HepG2 (cell line): ENCODE data around the gene RNF38. TPM values are rescaled to one million over a fixed set of nuclear protein-coding genes. Genes with fewer than 3 reads are reported as not detected.
A peak's percentile ranks its signal among the peaks of the same experiment; 100 is the strongest.
"Not testable (repeated sequence)": the region's sequence is repeated elsewhere in the genome, so short reads cannot be mapped to it uniquely, and the experiment has no call there.

Experiments
- ATAC-seq: fragments of 200-7000 bp; cut with Tn5 transposase; 3 replicates; pipeline ENCODE4 v1.9.1; 2020; ENCODE audit warnings: mild to moderate bottlenecking, moderate library complexity
- BruUV-seq: library from RNA; stranded (reverse); fragments of 400-500 nt; replicated peaks from 2 replicates; lab custom pipeline; 2021; lab: Mats Ljungman, UMichigan
- CTCF ChIA-PET: fragments of 300-600 bp; formaldehyde crosslinking; extraction: SDS; loops from one replicate; lab custom pipeline; 2021; ENCODE audit warnings: low total read pairs, inconsistent platforms, low intra/inter-chr PET ratio; lab: Yijun Ruan, JAX
- POLR2A ChIA-PET: fragments of 350-600 bp; sonication (Branson Sonifier 250); formaldehyde crosslinking; loops from one replicate; lab custom pipeline; 2020; ENCODE audit warnings: antibody characterized with exemption, inconsistent platforms; lab: Yijun Ruan, JAX
- DNase-seq: peaks from one replicate; pipeline ENCODE4 v3.0.0-alpha.2; 2015; ENCODE audit warnings: low spot score
- FAIRE-seq: peaks from 3 replicates; lab custom pipeline; 2011; peaks lifted over from hg19 to GRCh38; lab: Jason Lieb, UNC
- H2AFZ ChIP-seq: one replicate; pipeline ENCODE4 v1.6.1; 2011; ENCODE audit warnings: low read length, inconsistent platforms
- H3K27ac ChIP-seq: fragments of 300-600 bp; 3 replicates; pipeline ENCODE4 v1.8.0; 2011; ENCODE audit warnings: mixed run types, mild to moderate bottlenecking, mixed read lengths, low read length, inconsistent platforms; ENCODE audit not compliant: insufficient read depth; ENCODE audit errors: extremely low read length
- H3K27me3 ChIP-seq, 2 experiments: fragments of 200-600 bp in 1 of 2; 2 replicates in 1 of 2; 3 replicates in 1 of 2; pipeline versions ENCODE4 v1.6.0 to v1.8.0; 2011; ENCODE audit warnings: low read length in 2 of 2, mild to moderate bottlenecking in 2 of 2, moderate library complexity in 2 of 2, inconsistent platforms in 1 of 2; ENCODE audit not compliant: insufficient read depth in 2 of 2, control insufficient read depth in 1 of 2
- H3K36me3 ChIP-seq, 2 experiments: fragments of 200-600 bp in 1 of 2; replicated peaks in 1 of 2; 2 replicates in 1 of 2; 3 replicates in 1 of 2; pipeline versions ENCODE4 v1.5.1 to v1.8.0; 2011; ENCODE audit warnings: low read length in 2 of 2, inconsistent platforms in 1 of 2; ENCODE audit not compliant: insufficient read depth in 2 of 2, control insufficient read depth in 1 of 2
- H3K4me1 ChIP-seq: 2 replicates; pipeline ENCODE4 v1.5.1; 2012; ENCODE audit warnings: low read length, inconsistent platforms; ENCODE audit not compliant: insufficient read depth
- H3K4me2 ChIP-seq: 2 replicates; pipeline ENCODE4 v1.6.0; 2011; ENCODE audit warnings: low read depth, low read length, inconsistent platforms
- H3K4me3 ChIP-seq, 3 experiments: fragments of 200-600 bp in 1 of 3; sonication (generic), shearing (Covaris generic) in 1 of 3; replicated peaks in 1 of 3; 2 replicates each; pipeline ENCODE4 v1.5.1; 2011 to 2016; ENCODE audit warnings: low read length in 3 of 3, inconsistent platforms in 2 of 3, low read depth in 2 of 3, mild to moderate bottlenecking in 2 of 3, control low read depth in 1 of 3, mixed read lengths in 1 of 3; ENCODE audit not compliant: insufficient read depth in 1 of 3
- H3K79me2 ChIP-seq: one replicate; pipeline ENCODE4 v1.6.1; 2011; ENCODE audit warnings: low read length, inconsistent platforms; ENCODE audit not compliant: insufficient read depth
- H3K9ac ChIP-seq: 2 replicates; pipeline ENCODE4 v1.6.0; 2011; ENCODE audit warnings: mild to moderate bottlenecking, low read depth, low read length, inconsistent platforms; ENCODE audit not compliant: insufficient read depth
- H3K9me3 ChIP-seq: 2 replicates; pipeline ENCODE4 v1.5.1; 2012; ENCODE audit warnings: mild to moderate bottlenecking, low read length
- H4K20me1 ChIP-seq: 2 replicates; pipeline ENCODE4 v1.6.0; 2011; ENCODE audit warnings: inconsistent platforms, mild to moderate bottlenecking, low read length, moderate library complexity; ENCODE audit not compliant: insufficient read depth
- CEBPB ChIP-seq: IDR thresholded peaks from 2 replicates; pipeline ENCODE4 v1.6.1; 2011; ENCODE audit warnings: low read depth, low read length, improper control_type of control experiment, borderline replicate concordance
- CEBPG ChIP-seq: IDR thresholded peaks from 2 replicates; pipeline ENCODE4 v1.6.1; 2016
- WGBS: methylation state at CpG from one replicate; pipeline ENCODE4 v1.1.6; 2017; ENCODE audit warnings: low lambda C conversion rate; 5-methylcytosine and 5-hydroxymethylcytosine counted together
- in situ Hi-C: cut with HindIII; loops from 2 replicates; pipeline ENCODE4 v1.10.0; 2017; ENCODE audit warnings: low pct_unique_long_range_greater_than_20kb; ENCODE audit not compliant: extremely low pct_ligation_motif_present
- intact Hi-C: fragments of 100-400 bp; cut with micrococcal nuclease; formaldehyde crosslinking; loops from one replicate; pipeline ENCODE4 v1.10.0; 2022; ENCODE audit not compliant: unreplicated experiment
- polyA plus RNA-seq, 8 experiments: library from polyadenylated mRNA; depleted of rRNA in 3 of 8; stranded (reverse) in 7 of 8; unstranded in 1 of 8; fragments of >200 nt; fragmentation: Illumina TruSeq in 4 of 8; extraction: Trizol in 4 of 8; gene quantifications; 2 replicates each; pipeline versions ENCODE4 v1.2.1 to v1.2.3, GENCODE V29; 2011 to 2016; ENCODE audit warnings: low read depth in 4 of 8, missing spikeins in 1 of 8, mixed read lengths in 1 of 8; ENCODE audit not compliant: insufficient read depth in 1 of 8
- total RNA-seq, 5 experiments: library from RNA; depleted of rRNA; stranded (reverse); fragments of >200 nt; fragmentation: Illumina TruSeq; extraction: Trizol; gene quantifications; 2 replicates each; pipeline ENCODE4 v1.2.3, GENCODE V29; 2016; ENCODE audit warnings: low read depth in 1 of 5
- TF ChIP-seq, protein P1 (sequence below): sonication (generic); formaldehyde crosslinking; IDR thresholded peaks from 2 replicates; pipeline ENCODE4 v1.4.0; 2020; ENCODE audit warnings: missing genetic modification reagents
- TF ChIP-seq, protein P2 (sequence below): sonication (generic); formaldehyde crosslinking; IDR thresholded peaks from 2 replicates; pipeline ENCODE4 v1.5.0; 2020; ENCODE audit warnings: mild to moderate bottlenecking, missing genetic modification reagents

RNF38 gene
- total and polyA plus RNA-seq, 2 of the 13 experiments (the other 11 are each of a cell fraction or from before 2014, with no cell fraction given): 9.1 to 32.1 TPM

DNA sequence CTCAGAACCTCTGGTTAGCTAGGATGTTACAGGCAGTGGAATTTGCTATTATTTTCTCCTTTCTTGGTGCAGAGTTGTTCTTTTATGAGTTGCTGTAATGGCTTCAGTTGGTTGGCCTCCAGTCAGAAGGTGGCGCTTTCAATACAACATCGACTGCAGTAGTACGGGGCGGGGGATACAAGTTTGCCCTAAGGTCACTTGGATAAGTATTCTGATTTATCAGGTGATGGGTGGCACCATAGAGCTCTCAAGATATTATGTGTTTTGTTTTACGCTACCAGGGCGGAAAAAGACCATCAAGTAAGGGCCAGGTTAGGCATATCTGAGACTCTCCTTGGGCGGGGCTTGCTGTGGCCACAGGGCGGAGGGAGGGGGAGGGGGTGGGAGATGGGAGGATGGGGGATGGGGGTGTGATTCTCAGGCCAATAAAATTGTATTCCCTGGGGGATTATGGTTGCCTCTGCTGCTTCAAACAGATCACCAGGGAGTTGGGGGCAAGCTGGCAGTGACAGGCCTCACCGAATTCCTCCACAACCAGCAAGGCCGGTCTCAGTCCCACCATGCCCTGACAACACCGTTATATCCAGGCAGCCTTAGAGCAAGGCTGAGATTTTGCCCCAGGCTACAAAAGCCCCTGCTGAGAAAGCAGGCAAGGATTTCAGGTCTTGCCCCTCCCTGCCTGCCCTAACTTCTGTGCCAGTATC lies 15.9 kb upstream of the RNF38 start (continued):
- TF ChIP-seq, protein P1, sequence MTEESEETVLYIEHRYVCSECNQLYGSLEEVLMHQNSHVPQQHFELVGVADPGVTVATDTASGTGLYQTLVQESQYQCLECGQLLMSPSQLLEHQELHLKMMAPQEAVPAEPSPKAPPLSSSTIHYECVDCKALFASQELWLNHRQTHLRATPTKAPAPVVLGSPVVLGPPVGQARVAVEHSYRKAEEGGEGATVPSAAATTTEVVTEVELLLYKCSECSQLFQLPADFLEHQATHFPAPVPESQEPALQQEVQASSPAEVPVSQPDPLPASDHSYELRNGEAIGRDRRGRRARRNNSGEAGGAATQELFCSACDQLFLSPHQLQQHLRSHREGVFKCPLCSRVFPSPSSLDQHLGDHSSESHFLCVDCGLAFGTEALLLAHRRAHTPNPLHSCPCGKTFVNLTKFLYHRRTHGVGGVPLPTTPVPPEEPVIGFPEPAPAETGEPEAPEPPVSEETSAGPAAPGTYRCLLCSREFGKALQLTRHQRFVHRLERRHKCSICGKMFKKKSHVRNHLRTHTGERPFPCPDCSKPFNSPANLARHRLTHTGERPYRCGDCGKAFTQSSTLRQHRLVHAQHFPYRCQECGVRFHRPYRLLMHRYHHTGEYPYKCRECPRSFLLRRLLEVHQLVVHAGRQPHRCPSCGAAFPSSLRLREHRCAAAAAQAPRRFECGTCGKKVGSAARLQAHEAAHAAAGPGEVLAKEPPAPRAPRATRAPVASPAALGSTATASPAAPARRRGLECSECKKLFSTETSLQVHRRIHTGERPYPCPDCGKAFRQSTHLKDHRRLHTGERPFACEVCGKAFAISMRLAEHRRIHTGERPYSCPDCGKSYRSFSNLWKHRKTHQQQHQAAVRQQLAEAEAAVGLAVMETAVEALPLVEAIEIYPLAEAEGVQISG: peak; percentile 65; the same call in 1 of the 2 replicates

DNA sequence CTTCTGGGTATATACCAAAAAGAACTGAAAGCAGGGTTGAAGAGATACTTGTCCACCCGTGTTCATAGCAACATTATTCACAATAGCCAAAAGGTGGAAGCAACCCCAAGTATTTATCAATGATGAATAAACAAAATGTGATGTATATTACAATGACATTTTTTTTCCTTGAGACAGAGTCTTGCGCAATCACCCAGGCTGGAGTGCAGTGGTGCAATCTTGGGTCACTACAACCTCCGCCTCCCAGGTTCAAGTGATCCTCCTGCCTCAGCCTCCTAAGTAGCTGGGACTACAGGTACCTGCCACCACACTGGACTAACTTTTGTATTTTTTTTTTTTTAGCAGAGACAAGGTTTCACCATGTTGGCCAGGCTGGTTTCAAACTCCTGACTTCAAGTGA lies 11.3 kb upstream of the RNF38 start:
- POLR2A ChIA-PET, H3K27ac ChIP-seq, H3K27me3 ChIP-seq, DNase-seq, intact Hi-C loops, H3K36me3 ChIP-seq, H2AFZ ChIP-seq, ATAC-seq, H3K79me2 ChIP-seq, H3K9ac ChIP-seq, H3K4me2 ChIP-seq, in situ Hi-C loops, BruUV-seq, H4K20me1 ChIP-seq, FAIRE-seq, CTCF ChIA-PET, H3K4me3 ChIP-seq, H3K9me3 ChIP-seq: not testable (repeated sequence)
- TF ChIP-seq, protein P2, sequence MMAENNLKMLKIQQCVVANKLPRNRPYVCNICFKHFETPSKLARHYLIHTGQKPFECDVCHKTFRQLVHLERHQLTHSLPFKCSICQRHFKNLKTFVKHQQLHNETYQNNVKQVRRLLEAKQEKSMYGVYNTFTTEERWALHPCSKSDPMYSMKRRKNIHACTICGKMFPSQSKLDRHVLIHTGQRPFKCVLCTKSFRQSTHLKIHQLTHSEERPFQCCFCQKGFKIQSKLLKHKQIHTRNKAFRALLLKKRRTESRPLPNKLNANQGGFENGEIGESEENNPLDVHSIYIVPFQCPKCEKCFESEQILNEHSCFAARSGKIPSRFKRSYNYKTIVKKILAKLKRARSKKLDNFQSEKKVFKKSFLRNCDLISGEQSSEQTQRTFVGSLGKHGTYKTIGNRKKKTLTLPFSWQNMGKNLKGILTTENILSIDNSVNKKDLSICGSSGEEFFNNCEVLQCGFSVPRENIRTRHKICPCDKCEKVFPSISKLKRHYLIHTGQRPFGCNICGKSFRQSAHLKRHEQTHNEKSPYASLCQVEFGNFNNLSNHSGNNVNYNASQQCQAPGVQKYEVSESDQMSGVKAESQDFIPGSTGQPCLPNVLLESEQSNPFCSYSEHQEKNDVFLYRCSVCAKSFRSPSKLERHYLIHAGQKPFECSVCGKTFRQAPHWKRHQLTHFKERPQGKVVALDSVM: peak; percentile 63
- TF ChIP-seq CEBPG (CRISPR knock-in tag) (peak; percentile 68), CEBPB (peak; percentile 90)
- H3K4me1 ChIP-seq: peaks cover 14% of the 10 kb centered on the region
- WGBS: 99% methylated on average over 3 of the region's 3 CpGs

DNA sequence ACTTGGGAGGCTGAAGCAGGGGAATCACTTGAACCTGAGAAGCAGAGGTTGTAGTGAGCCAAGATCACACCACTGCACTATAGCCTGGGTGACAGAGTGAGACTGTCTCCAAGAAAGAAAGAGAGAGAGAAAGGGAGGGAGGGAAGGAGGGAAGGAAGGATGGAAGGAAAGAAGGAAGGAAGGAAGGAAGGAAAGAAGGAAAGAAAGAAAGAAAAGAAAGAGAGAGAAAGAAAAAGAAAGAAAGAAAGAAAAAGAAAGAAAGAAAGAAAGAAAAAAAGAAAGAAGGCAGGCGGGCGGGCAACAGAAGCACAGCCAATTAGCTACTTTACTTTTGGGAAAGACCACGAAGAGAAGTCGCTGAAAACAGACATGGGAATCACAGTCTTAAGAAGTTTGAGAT lies 9.0 kb upstream of the RNF38 start:
- H3K4me2 ChIP-seq, H4K20me1 ChIP-seq, H3K4me3 ChIP-seq, H3K79me2 ChIP-seq, CTCF ChIA-PET, H3K36me3 ChIP-seq, H2AFZ ChIP-seq, ATAC-seq, POLR2A ChIA-PET, DNase-seq, H3K9me3 ChIP-seq, H3K9ac ChIP-seq, H3K27ac ChIP-seq, FAIRE-seq, BruUV-seq, H3K27me3 ChIP-seq: not testable (repeated sequence)
- in situ Hi-C loops (loop anchor here (5.0 kb wide), 2 partner anchors 38 to 148 kb away; no protein-coding TSS in a partner anchor), intact Hi-C loops (loop anchor here (5.0 to 10.0 kb wide), 2 partner anchors 76 to 318 kb away; no protein-coding TSS in a partner anchor)
- H3K4me1 ChIP-seq: peaks cover 14% of the 10 kb centered on the region
- 93% methylated on average over 4 of the region's 4 CpGs for WGBS
